IMR-90 (cell line): ENCODE data around the gene GRB10.

Experiments used
- BHLHE40 ChIP-seq: fragments of 150-350 bp; IDR thresholded peaks from 2 replicates; pipeline ENCODE4 v1.6.1; 2016; ENCODE audit warnings: mild to moderate bottlenecking, low read depth, low read length
- CEBPB ChIP-seq: IDR thresholded peaks from 2 replicates; pipeline ENCODE4 v1.6.1; 2012; ENCODE audit warnings: low read depth, low read length, improper control_type of control experiment
- CHD1 ChIP-seq: IDR thresholded peaks from 2 replicates; pipeline ENCODE4 v1.6.1; 2012; ENCODE audit warnings: low read depth, low read length, improper control_type of control experiment
- CTCF ChIP-seq: conservative IDR thresholded peaks from 2 replicates; pipeline ENCODE4 v1.5.1; 2012; ENCODE audit warnings: mild to moderate bottlenecking, low read depth, low read length, improper control_type of control experiment
- ELK1 ChIP-seq: fragments of 150-350 bp; IDR thresholded peaks from 2 replicates; pipeline ENCODE4 v1.6.1; 2016; ENCODE audit warnings: low read depth, mild to moderate bottlenecking, low read length, moderate library complexity, borderline replicate concordance
- MAFK ChIP-seq: IDR thresholded peaks from 2 replicates; pipeline ENCODE4 v1.6.1; 2012; ENCODE audit warnings: low read depth, low read length, improper control_type of control experiment
- NFE2L2 ChIP-seq: fragments of 150-350 bp; IDR thresholded peaks from 2 replicates; pipeline ENCODE4 v1.6.1; 2016; ENCODE audit warnings: low read depth, mild to moderate bottlenecking, low read length
- POLR2A ChIP-seq: IDR thresholded peaks from 2 replicates; pipeline ENCODE4 v1.6.1; 2012; ENCODE audit warnings: mild to moderate bottlenecking, low read depth, low read length
- RAD21 ChIP-seq: IDR thresholded peaks from 2 replicates; pipeline ENCODE4 v1.6.1; 2012; ENCODE audit warnings: low read length, improper control_type of control experiment
- RCOR1 ChIP-seq: IDR thresholded peaks from 2 replicates; pipeline ENCODE4 v1.6.1; 2012; ENCODE audit warnings: mild to moderate bottlenecking, low read length, improper control_type of control experiment; ENCODE audit not compliant: insufficient replicate concordance
- RFX5 ChIP-seq: IDR thresholded peaks from 2 replicates; pipeline ENCODE4 v1.8.0; 2012; ENCODE audit warnings: low read depth, mild to moderate bottlenecking, low read length, moderate library complexity
- SMC3 ChIP-seq: fragments of 150-350 bp; IDR thresholded peaks from 2 replicates; pipeline ENCODE4 v1.6.1; 2016; ENCODE audit warnings: low read depth, mild to moderate bottlenecking, antibody characterized with exemption, low read length, moderate library complexity
- USF2 ChIP-seq: fragments of 150-350 bp; IDR thresholded peaks from 2 replicates; pipeline ENCODE4 v1.6.1; 2017; ENCODE audit warnings: mild to moderate bottlenecking, antibody characterized with exemption, low read length, low read depth

- TF ChIP-seq CTCF (no peak), USF2 (no peak), CHD1 (no peak), RFX5 (no peak), SMC3 (no peak), RAD21 (no peak), POLR2A (no peak), MAFK (no peak), ELK1 (no peak), RCOR1 (no peak), CEBPB (no peak), BHLHE40 (no peak), NFE2L2 (no peak)
Observed at GRCh38 chr7:50663396-50664102, 119.1 kb downstream of the GRB10 start.
